ENCODE data around the gene STON2. TPM values are rescaled to one million over a fixed set of nuclear protein-coding genes. Genes with fewer than 3 reads are reported as not detected.

Gene STON2
- total RNA-seq, 1 donor from 2014 or later, result 77.2 TPM

- no peak for DNase-seq (ENCODE audit: low spot score, unreplicated experiment)
- Mint-ChIP-seq H3K36me3 (ENCODE audit: insufficient read depth) (peaks cover 21% of the 10 kb centered on the region), H3K4me3 (ENCODE audit: low read depth) (no peak overlapping the region), H3K9me3 (ENCODE audit: low read depth) (no peaks in the 10 kb centered on the region), H3K27me3 (no peaks in the 10 kb centered on the region), H3K4me1 (ENCODE audit: low read depth) (peaks cover 7% of the 10 kb centered on the region), H3K27ac (peak overlapping the region; percentile 52)
- no peak for TF ChIP-seq CTCF (IDR thresholded peaks at IDR 0.05; ENCODE audit: unreplicated experiment)
Measured at GRCh38 chr14:81261176-81261575, 138.9 kb downstream of the STON2 start.

DNA sequence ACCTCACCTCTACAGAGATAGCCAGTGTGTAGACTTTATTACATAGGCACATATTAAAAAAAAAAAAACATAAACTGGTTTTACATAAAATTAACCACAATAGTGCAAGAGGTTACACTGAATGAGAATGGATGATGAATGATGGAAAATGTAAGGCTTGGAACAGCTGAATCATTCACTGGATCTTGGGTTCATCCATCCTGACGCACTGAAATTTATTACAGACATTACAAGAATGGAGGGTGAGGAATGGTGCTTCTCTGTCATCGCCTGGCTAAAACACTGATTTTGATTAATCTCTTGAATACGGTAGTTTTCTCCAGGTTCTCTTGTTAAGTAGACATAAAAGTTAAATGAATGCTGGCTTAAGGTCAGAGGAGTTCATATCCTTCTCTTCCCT, 139.4 kb downstream of the STON2 start:
- no peaks in the 10 kb centered on the region for H3K9me3 Mint-ChIP-seq (ENCODE audit: low read depth)
- H3K27me3 Mint-ChIP-seq, result no peaks in the 10 kb centered on the region
- DNase-seq (ENCODE audit: low spot score, unreplicated experiment), result no peak
- H3K4me1 Mint-ChIP-seq (ENCODE audit: low read depth), result peaks cover 7% of the 10 kb centered on the region
- H3K4me3 Mint-ChIP-seq (ENCODE audit: low read depth), result no peak overlapping the region
- H3K27ac Mint-ChIP-seq, result no peak overlapping the region
- no peak for TF ChIP-seq CTCF (IDR thresholded peaks at IDR 0.05; ENCODE audit: unreplicated experiment)
- H3K36me3 Mint-ChIP-seq (ENCODE audit: insufficient read depth), result peaks cover 21% of the 10 kb centered on the region

- peaks cover 13% of the 10 kb centered on the region for H3K36me3 Mint-ChIP-seq (ENCODE audit: insufficient read depth)
- no peak for TF ChIP-seq CTCF (IDR thresholded peaks at IDR 0.05; ENCODE audit: unreplicated experiment)
- H3K9me3 Mint-ChIP-seq (ENCODE audit: low read depth), result peaks cover 3% of the 10 kb centered on the region
- no peak overlapping the region for H3K4me3 Mint-ChIP-seq (ENCODE audit: low read depth)
- DNase-seq (ENCODE audit: low spot score, unreplicated experiment), result no peak
- H3K4me1 Mint-ChIP-seq (ENCODE audit: low read depth), result no peaks in the 10 kb centered on the region
- peak overlapping the region; percentile 82 for H3K27ac Mint-ChIP-seq
- H3K27me3 Mint-ChIP-seq, result no peaks in the 10 kb centered on the region
Measured at GRCh38 chr14:81256289-81256960, 143.7 kb downstream of the STON2 start.

DNA sequence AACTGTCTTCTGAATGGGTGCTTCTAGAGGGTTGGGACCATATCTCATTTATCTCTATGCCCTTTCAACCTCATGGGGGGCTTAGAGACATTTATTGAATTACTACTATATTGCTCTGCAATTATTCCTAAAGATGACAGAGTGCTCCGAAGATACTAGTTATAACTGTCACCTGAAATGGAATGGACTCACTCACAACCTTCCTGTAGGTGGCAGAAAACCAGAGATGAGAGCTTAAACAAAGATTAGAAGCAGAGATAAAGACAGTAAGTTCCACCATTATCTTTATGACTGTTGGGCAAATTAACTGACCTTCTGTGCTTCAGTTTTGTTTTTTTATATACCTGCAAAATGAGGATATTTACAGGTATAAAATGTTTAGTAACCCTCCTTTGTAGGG, 147.8 kb downstream of the STON2 start:
- no peak overlapping the region for H3K27ac Mint-ChIP-seq
- peaks cover 2% of the 10 kb centered on the region for H3K36me3 Mint-ChIP-seq (ENCODE audit: insufficient read depth)
- no peaks in the 10 kb centered on the region for H3K27me3 Mint-ChIP-seq
- no peaks in the 10 kb centered on the region for H3K4me1 Mint-ChIP-seq (ENCODE audit: low read depth)
- no peak overlapping the region for H3K4me3 Mint-ChIP-seq (ENCODE audit: low read depth)
- no peak for TF ChIP-seq CTCF (IDR thresholded peaks at IDR 0.05; ENCODE audit: unreplicated experiment)
- H3K9me3 Mint-ChIP-seq (ENCODE audit: low read depth), result peaks cover 3% of the 10 kb centered on the region
- no peak for DNase-seq (ENCODE audit: low spot score, unreplicated experiment)

- Mint-ChIP-seq H3K36me3 (ENCODE audit: insufficient read depth) (peaks cover 9% of the 10 kb centered on the region), H3K4me1 (ENCODE audit: low read depth) (no peaks in the 10 kb centered on the region), H3K27ac (no peak overlapping the region), H3K4me3 (ENCODE audit: low read depth) (no peak overlapping the region), H3K27me3 (no peaks in the 10 kb centered on the region), H3K9me3 (ENCODE audit: low read depth) (peaks cover 14% of the 10 kb centered on the region)
- TF ChIP-seq CTCF (IDR thresholded peaks at IDR 0.05; ENCODE audit: unreplicated experiment), result no peak
- no peak for DNase-seq (ENCODE audit: low spot score, unreplicated experiment)
Measured at GRCh38 chr14:81247271-81247766, 152.8 kb downstream of the STON2 start.
